GM18508 (cell line): Measurements from ENCODE around the gene NPAP1.
"Not testable (repeated sequence)": the region's sequence is repeated elsewhere in the genome, so short reads cannot be mapped to it uniquely, and the experiment has no call there.

ENCODE experiments used
- ATAC-seq: cut with Tn5 transposase; IDR thresholded peaks from one replicate; pipeline ENCODE4 v1.9.1; 2021; ENCODE audit warnings: moderate number of reproducible peaks; ENCODE audit not compliant: insufficient read depth, unreplicated experiment

NPAP1 gene

GRCh38 chr15:24675332-24676144 is at the start of gene NPAP1:
TSS of gene NPAP1 (plus strand) at chr15:24675775. CDS start at chr15:24675868, 93 bp downstream.
- no peak for ATAC-seq

- ATAC-seq, result no peak
Observed at GRCh38 chr15:24627443-24627842, 48.1 kb upstream of the NPAP1 start.

- ATAC-seq, result no peak
Observed at GRCh38 chr15:24633082-24633481, 42.5 kb upstream of the NPAP1 start.

GRCh38 chr15:24639412-24639811 is 36.2 kb upstream of the NPAP1 start:
- not testable (repeated sequence) for ATAC-seq

- ATAC-seq, result no peak
Observed at GRCh38 chr15:24645627-24646026, 29.9 kb upstream of the NPAP1 start.

- ATAC-seq, result no peak
Observed at GRCh38 chr15:24659622-24660021, 16.0 kb upstream of the NPAP1 start.

GRCh38 chr15:24662991-24663390 is 12.6 kb upstream of the NPAP1 start:
- no peak for ATAC-seq

GRCh38 chr15:24676431-24676830 is 856 bp downstream of the NPAP1 start:
- no peak for ATAC-seq

GRCh38 chr15:24678485-24678884 is 2.9 kb downstream of the NPAP1 start:
- ATAC-seq, result no peak

GRCh38 chr15:24682002-24682401 is 6.4 kb downstream of the NPAP1 start:
- no peak for ATAC-seq

- not testable (repeated sequence) for ATAC-seq
Observed at GRCh38 chr15:24682905-24683304, 7.3 kb downstream of the NPAP1 start.

GRCh38 chr15:24683736-24684135 is 8.2 kb downstream of the NPAP1 start:
- ATAC-seq, result no peak

- no peak for ATAC-seq
Observed at GRCh38 chr15:24684313-24684712, 8.7 kb downstream of the NPAP1 start.

GRCh38 chr15:24696201-24696600 is 20.6 kb downstream of the NPAP1 start:
- ATAC-seq, result no peak

GRCh38 chr15:24696842-24697241 is 21.3 kb downstream of the NPAP1 start:
- ATAC-seq, result no peak

- no peak for ATAC-seq
Observed at GRCh38 chr15:24718289-24719082, 42.9 kb downstream of the NPAP1 start.

GRCh38 chr15:24729760-24730159 is 54.2 kb downstream of the NPAP1 start:
- no peak for ATAC-seq
